Gastrocnemius medialis (tissue), 4 donors: Measurements from ENCODE around the gene RNU4-1. TPM values are rescaled to one million over a fixed set of nuclear protein-coding genes. Genes with fewer than 3 reads are reported as not detected.
A peak's percentile ranks its signal among the peaks of the same experiment; 100 is the strongest.
"Not testable (repeated sequence)": the region's sequence is repeated elsewhere in the genome, so short reads cannot be mapped to it uniquely, and the experiment has no call there.

Experiments
- ATAC-seq, 2 donors: fragments of 150-250 bp; one replicate each; pipeline ENCODE4 v1.9.1; 2016
- DNase-seq, 2 donors: peaks; one replicate each; pipeline ENCODE4 v3.0.0-alpha.2; 2019
- H3K27ac ChIP-seq, 4 donors: fragments of 200-600 bp; sonication (generic); 1 replicate in 1 of 4; 2 replicates in 3 of 4; pipeline ENCODE4 v1.5.1; 2016 to 2018; ENCODE audit warnings: mild to moderate bottlenecking in 2 of 4, moderate library complexity in 1 of 4
- H3K27me3 ChIP-seq, 3 donors: fragments of 200-600 bp; sonication (generic) in 2 of 3; 1 replicate in 1 of 3; 2 replicates in 2 of 3; pipeline versions ENCODE4 v1.5.1 to v1.6.0; 2016 to 2019; ENCODE audit warnings: mild to moderate bottlenecking in 1 of 3, moderate library complexity in 1 of 3
- H3K36me3 ChIP-seq, 2 donors: fragments of 200-600 bp; sonication (generic) in 1 of 2; one replicate each; pipeline ENCODE4 v1.5.1; 2017 to 2018
- H3K4me1 ChIP-seq, 2 donors: fragments of 200-600 bp; sonication (generic) in 1 of 2; one replicate each; pipeline ENCODE4 v1.5.1; 2016 to 2017; ENCODE audit warnings: mild to moderate bottlenecking in 2 of 2
- H3K4me3 ChIP-seq, 4 donors: fragments of 200-600 bp; sonication (generic) in 3 of 4; 1 replicate in 1 of 4; 2 replicates in 3 of 4; pipeline ENCODE4 v1.5.1; 2016 to 2019; ENCODE audit warnings: mild to moderate bottlenecking in 2 of 4
- H3K9me3 ChIP-seq, 3 donors: fragments of 200-600 bp; sonication (generic) in 2 of 3; 1 replicate in 1 of 3; 2 replicates in 2 of 3; pipeline ENCODE4 v1.5.1; 2016 to 2019
- CTCF ChIP-seq, 5 experiments: fragments of 450-650 bp in 3 of 5; fragments of 200-600 bp in 2 of 5; sonication (generic) in 2 of 5; IDR thresholded peaks in 4 of 5; conservative IDR thresholded peaks in 1 of 5; 1 replicate in 4 of 5; 2 replicates in 1 of 5; pipeline ENCODE4 v1.5.1; 2016 to 2019; ENCODE audit warnings: antibody characterized with exemption in 5 of 5, mild to moderate bottlenecking in 3 of 5, moderate library complexity in 3 of 5
- POLR2A ChIP-seq, 2 donors: fragments of 450-650 bp; IDR thresholded peaks; one replicate each; pipeline ENCODE4 v1.6.1; 2017; ENCODE audit warnings: antibody characterized with exemption in 2 of 2, mild to moderate bottlenecking in 2 of 2, moderate library complexity in 2 of 2
- in situ Hi-C, 4 donors: fragments of 200-750 bp; cut with MboI; loops; one replicate each; pipeline versions ENCODE4 v1.15.0 to v1.8.0; 2017; ENCODE audit warnings: low sequenced_read_pairs in 4 of 4
- intact Hi-C: fragments of 100-400 bp; cut with DNase I; formaldehyde crosslinking; loops from one replicate; pipeline ENCODE4 v1.15.1; 2023; ENCODE audit warnings: low total_unique reads
- total RNA-seq, 4 donors: library from RNA; depleted of rRNA; stranded (reverse); fragments of >200 nt; gene quantifications; one replicate each; pipeline versions ENCODE4 v1.1.0 to v1.2.3, GENCODE V29; 2016

Gene RNU4-1
- total RNA-seq, 4 donors from 2014 or later: under 0.01 TPM; not detected in 3

GRCh38 chr12:120249875-120250795 is 42.9 kb downstream of the RNU4-1 start:
- Histone ChIP-seq H3K9me3 (no peaks in the 10 kb centered on the region), H3K4me3 (peak overlapping the region; percentile 11 to 41 (median 38)), H3K4me1 (peaks cover 76 to 91% of the 10 kb centered on the region in 2 donors), H3K36me3 (no peaks in the 10 kb centered on the region), H3K27me3 (no peaks in the 10 kb centered on the region), H3K27ac (peak overlapping the region; percentile 77 to 99 (median 92))
- TF ChIP-seq CTCF (IDR thresholded peaks at IDR 0.05 in 4 of 5, conservative IDR thresholded peaks at IDR 0.05 in 1 of 5): no peak
- peak in 1 of 2 donors; percentile 30 for TF ChIP-seq POLR2A (IDR thresholded peaks at IDR 0.05)
- ATAC-seq (peak; percentile 49 to 57), DNase-seq (peak; percentile 70 to 86)
- intact Hi-C loops (no loop called here), in situ Hi-C loops (no loop called here)

GRCh38 chr12:120249266-120249874 is 43.7 kb downstream of the RNU4-1 start:
- no peak for ATAC-seq
- H3K36me3 ChIP-seq: no peaks in the 10 kb centered on the region
- no peaks in the 10 kb centered on the region for H3K27me3 ChIP-seq
- TF ChIP-seq CTCF (IDR thresholded peaks at IDR 0.05 in 4 of 5, conservative IDR thresholded peaks at IDR 0.05 in 1 of 5): no peak
- TF ChIP-seq POLR2A (IDR thresholded peaks at IDR 0.05): no peak
- H3K4me1 ChIP-seq: peaks cover 72 to 89% of the 10 kb centered on the region in 2 donors
- no peaks in the 10 kb centered on the region for H3K9me3 ChIP-seq
- in situ Hi-C loops: no loop called here
- no peak for DNase-seq
- peak overlapping the region; percentile 77 to 99 (median 92) for H3K27ac ChIP-seq
- peak overlapping the region; percentile 11 to 41 (median 38) for H3K4me3 ChIP-seq
- intact Hi-C loops: no loop called here

- H3K4me3 ChIP-seq: peak overlapping the region; percentile 3 to 37 (median 22)
- in situ Hi-C loops: no loop called here
- H3K27me3 ChIP-seq: no peaks in the 10 kb centered on the region
- peaks cover 74 to 91% of the 10 kb centered on the region in 2 donors for H3K4me1 ChIP-seq
- peak in 1 of 2 donors; percentile 67 for DNase-seq
- no peaks in the 10 kb centered on the region for H3K9me3 ChIP-seq
- TF ChIP-seq CTCF (IDR thresholded peaks at IDR 0.05 in 4 of 5, conservative IDR thresholded peaks at IDR 0.05 in 1 of 5) (no peak), POLR2A (IDR thresholded peaks at IDR 0.05) (no peak)
- H3K27ac ChIP-seq: peak overlapping the region; percentile 77 to 99 (median 92)
- intact Hi-C loops: no loop called here
- H3K36me3 ChIP-seq: no peaks in the 10 kb centered on the region
- peak; percentile 74 to 79 for ATAC-seq
Observed at GRCh38 chr12:120247621-120248030, 45.4 kb downstream of the RNU4-1 start.

- ATAC-seq (peak; percentile 7 to 15), DNase-seq (no peak)
- peak overlapping the region in 2 of 4 donors; percentile 3 to 37 for H3K4me3 ChIP-seq
- H3K4me1 ChIP-seq: peaks cover 76 to 90% of the 10 kb centered on the region in 2 donors
- TF ChIP-seq CTCF (IDR thresholded peaks at IDR 0.05 in 4 of 5, conservative IDR thresholded peaks at IDR 0.05 in 1 of 5): no peak
- no peak for TF ChIP-seq POLR2A (IDR thresholded peaks at IDR 0.05)
- no peaks in the 10 kb centered on the region for H3K9me3 ChIP-seq
- in situ Hi-C loops (no loop called here), intact Hi-C loops (no loop called here)
- no peaks in the 10 kb centered on the region for H3K36me3 ChIP-seq
- peak overlapping the region; percentile 77 to 99 (median 92) for H3K27ac ChIP-seq
- H3K27me3 ChIP-seq: no peaks in the 10 kb centered on the region
Observed at GRCh38 chr12:120247183-120247582, 45.9 kb downstream of the RNU4-1 start.

GRCh38 chr12:120246705-120247104 is 46.3 kb downstream of the RNU4-1 start:
- in situ Hi-C loops, H3K4me3 ChIP-seq, intact Hi-C loops, H3K9me3 ChIP-seq, ATAC-seq, H3K36me3 ChIP-seq, DNase-seq, H3K27me3 ChIP-seq: not testable (repeated sequence)
- Histone ChIP-seq H3K4me1 (peaks cover 76 to 90% of the 10 kb centered on the region in 2 donors), H3K27ac (peak overlapping the region; percentile 77 to 99 (median 92))
